HG03097 (cell line): ENCODE results near the gene MFSD1.

ENCODE experiments used
- ATAC-seq: cut with Tn5 transposase; IDR thresholded peaks from one replicate; pipeline ENCODE4 v1.9.1; 2021; ENCODE audit not compliant: unreplicated experiment, low FRiP score

MFSD1 gene

DNA sequence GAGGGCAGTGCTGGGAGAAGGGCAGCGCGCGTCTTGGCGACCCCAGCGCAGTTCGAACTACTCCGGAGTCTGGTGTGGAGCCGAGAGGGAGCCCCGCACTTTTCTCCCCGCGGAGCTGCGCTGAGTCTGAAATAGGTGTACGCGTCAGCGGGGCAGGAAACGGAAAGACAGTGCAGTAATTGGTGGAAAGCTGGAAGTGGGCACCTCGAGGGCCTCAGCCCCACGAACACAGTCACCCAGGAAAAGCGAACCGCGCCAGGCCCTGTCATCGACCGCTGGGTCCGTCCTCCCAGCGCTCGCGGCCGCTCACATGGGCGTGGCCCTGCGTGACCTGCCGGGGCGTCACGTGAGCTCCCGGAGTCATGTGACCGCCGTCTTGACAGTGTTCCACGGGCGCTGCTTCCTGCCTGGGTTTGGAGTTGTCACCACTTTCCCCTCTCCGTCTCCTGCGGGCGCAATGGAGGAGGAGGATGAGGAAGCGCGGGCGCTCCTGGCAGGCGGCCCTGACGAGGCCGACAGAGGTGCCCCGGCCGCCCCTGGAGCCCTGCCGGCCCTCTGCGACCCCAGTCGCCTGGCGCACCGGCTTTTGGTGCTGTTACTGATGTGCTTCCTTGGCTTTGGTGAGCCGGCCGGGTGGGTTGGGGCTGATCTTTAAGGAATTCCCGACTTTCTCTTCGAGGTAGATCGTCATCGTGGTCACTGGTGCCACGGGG is at the start of gene MFSD1:
Gene MFSD1, plus strand, starts transcription at position 359 of the 713 bp plus-strand sequence. Its CDS starts 99 bp downstream, at position 458.
- ATAC-seq, result peak; percentile 98

DNA sequence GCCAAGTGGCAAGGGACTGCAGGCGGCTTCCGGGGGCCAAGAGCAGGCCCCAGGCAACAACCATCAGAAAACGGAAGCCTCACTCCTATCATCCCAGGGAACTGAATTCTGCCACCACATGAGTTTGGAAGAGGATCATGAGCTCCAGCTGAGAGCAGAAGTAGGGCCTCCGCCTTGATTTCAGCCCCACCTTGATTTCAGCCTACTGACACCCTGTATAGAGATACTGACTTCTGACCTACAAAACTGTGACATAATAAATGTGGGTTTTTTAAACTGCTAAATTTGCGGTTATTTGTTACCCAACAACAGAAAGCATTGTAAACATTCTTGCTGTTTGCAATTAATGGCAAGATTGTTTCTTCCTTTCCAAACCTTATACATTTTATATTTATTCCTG is 48.0 kb upstream of the MFSD1 start:
- no peak for ATAC-seq

DNA sequence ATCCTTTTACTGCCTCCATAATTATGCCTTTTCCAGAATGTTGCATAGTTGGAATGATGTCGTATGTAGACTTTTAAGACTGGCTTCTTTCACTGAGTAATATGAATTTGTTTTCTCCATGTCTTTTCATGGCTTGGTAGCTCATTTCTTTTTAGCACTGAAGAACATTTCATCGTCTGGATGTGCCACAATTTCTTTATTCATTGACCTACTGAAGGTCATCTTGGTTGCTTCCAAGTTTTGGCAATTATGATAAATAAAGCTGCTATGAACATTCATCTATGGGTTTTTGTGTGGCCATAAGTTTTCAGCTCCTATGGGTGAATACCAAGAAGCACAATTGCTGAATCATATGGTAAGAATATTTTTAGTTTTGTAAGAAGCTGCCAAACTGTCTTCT is 46.4 kb upstream of the MFSD1 start:
- ATAC-seq, result no peak

- ATAC-seq, result no peak
Measured at GRCh38 chr3:158761350-158761749, 40.5 kb upstream of the MFSD1 start.

DNA sequence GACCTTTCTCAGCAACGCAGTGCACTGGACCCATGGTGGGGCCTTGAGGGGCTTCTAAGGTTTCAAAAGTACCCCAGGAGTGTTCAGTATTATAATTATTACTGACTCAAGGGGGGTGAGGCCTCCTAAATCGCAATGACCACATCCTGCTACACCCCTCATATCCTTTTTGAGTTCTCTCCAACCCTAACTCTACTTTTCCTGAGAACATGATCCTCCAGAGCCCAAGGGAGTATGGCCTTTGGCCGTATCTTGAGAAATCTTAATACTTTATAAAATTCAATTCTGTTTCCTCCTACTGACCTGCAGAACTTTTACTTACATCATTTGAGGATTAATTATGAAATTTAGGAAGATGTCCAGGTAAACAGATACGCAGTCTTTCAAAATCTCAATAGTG is 39.2 kb upstream of the MFSD1 start:
- no peak for ATAC-seq

DNA sequence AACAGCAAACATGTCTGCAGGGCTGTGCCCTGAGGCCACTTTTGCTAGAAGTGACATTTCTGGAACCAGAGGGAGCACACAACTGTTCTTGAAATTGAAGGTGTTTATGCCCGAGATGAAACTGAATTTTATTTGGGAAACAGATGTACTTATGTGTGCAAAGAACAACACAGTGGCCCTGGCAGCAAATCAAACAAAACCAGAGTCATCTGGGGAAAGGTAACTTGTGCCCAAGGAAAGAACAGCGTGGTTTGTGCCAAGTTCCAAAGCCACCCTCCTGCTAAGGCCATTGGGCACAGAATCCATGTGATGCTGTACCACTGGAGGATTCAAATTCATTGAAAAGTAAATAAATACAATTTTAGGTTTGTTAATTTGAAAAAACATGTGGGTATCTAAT is 38.4 kb upstream of the MFSD1 start:
- no peak for ATAC-seq

- ATAC-seq, result no peak
Measured at GRCh38 chr3:158765518-158766205, 36.2 kb upstream of the MFSD1 start.

DNA sequence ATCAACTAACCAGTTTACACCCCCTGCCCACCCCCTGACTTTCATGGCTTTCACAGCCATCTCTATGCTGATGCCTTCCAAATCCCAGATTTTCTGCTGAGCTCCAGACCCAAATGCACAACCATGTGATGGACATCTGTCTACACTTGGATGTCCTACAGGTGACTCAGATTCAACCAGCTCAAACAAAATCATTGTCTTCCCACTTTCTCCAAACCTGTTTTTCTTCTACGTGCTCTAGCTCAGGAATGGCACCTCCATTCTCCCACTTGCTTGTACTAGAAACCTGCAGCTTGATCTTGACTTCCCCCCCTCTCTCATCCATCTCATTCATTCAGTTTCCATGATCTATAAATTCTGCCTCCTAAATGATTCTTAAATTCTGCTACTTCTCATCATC is 35.5 kb upstream of the MFSD1 start:
- ATAC-seq, result no peak

GRCh38 chr3:158768361-158768787 is 33.5 kb upstream of the MFSD1 start:
- no peak for ATAC-seq

DNA sequence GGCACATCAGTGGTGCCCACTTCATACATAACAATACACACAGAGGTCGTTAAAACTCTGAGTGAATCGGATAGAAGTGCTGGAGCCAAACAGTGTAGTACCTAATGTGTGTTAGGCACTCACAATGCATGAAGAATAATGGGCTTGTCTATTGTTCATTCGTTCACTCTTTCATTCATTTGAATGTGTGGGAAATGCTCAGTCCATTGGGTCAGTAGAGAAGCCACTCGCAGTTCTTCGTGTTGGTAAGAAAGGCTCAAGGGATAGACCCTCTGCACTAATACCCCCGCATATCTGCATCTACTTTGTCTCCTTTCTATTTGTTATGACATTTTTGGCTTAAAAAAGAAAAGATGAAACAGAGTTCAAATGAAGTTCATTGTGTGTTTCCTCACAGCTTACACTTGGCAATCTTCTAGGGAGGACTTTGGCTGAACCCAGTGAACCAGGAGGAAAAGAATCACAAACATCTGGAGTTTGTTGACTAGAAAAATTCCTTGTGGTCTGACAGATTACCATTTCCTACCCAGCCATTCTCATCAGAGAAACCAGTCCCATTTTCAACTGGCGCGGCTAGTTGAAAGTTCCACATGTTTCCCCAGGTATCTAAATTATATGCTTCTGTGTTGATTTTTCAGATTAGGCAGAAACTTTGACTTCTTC is 32.8 kb upstream of the MFSD1 start:
- no peak for ATAC-seq

GRCh38 chr3:158769549-158769948 is 32.3 kb upstream of the MFSD1 start:
- no peak for ATAC-seq

DNA sequence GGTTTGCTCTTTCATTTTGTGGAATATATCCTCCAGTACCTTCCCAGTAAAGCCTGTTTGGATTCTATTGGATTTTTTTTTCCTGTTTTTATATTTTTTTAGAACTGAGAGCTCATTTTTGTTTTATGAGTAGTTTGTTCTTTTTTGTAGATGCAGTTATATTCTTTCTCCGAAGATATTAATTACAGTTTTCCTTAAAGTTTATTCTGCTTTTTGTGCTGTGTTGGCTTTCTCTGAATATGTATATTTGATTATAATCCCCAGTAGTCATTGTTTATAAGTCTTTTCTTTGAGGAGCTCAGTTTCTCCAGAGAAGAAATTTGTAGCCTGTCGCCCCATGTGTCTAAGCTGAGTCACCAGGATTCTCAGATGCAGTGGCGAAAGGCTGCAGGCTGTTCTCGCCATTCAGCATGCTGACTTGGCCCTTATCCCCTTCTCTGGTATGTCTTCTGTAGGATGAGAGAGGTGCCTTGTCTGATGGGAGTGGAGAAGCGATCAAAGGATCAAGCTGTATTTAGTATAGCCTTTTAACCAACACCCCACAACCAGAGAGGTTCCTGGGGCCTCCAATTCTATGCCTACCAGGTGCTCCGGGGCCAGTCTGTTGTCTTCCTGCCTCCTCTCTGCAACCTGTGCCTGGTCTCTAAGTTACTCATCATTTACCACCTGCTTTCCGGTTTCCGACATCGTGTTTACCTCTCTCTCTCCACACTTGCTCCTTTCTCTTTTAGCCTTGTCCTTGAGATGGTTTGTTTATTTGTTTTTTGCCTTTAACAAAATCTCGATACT is 31.7 kb upstream of the MFSD1 start:
- ATAC-seq, result no peak

DNA sequence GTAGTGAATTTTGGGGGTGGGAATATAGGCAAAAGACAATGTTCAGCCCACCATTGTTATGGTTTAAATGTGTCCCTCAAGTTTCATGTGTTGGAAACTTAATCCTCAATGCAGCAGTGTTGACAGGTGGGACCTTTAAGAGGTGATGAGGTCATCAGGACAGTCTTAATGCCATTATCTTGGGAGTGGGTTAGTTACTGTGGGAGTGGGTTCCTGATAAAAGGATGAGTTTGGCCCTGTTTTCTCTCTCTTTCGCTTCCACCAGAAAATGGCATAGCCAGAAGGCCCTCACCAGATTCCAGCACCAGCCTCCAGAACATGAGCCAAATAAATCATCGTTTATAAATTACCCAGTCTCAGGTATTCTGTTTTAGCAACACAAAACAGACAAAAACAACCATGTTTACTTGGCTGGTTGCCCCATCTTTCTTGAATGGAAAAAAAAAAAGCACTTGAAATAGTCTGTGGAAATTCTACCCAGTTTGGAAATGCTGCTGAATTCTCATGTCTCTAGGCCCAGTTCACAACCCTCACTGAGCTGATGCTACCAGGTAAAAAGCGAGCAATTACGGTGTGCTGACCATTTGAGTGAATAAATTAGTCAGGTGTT is 31.0 kb upstream of the MFSD1 start:
- ATAC-seq, result no peak

DNA sequence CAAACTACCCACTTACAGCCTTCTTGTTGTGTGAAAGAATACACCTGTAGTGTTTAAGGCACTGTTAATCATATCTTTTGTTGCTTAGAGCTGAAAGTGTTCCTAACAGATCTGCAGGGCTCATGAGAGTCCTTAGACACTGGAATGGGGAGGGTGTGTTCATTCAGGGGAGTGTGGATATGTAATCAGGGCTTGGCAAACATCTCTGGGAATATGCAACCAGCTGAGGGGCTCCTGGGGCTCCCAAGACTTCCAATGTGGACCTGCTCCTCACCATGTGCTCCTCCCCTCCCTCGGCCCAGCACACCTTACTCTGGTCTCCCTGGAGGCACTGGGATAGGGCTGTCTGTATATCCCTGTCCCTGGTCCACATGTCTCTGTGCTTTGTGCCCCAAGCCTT is 30.3 kb upstream of the MFSD1 start:
- no peak for ATAC-seq

DNA sequence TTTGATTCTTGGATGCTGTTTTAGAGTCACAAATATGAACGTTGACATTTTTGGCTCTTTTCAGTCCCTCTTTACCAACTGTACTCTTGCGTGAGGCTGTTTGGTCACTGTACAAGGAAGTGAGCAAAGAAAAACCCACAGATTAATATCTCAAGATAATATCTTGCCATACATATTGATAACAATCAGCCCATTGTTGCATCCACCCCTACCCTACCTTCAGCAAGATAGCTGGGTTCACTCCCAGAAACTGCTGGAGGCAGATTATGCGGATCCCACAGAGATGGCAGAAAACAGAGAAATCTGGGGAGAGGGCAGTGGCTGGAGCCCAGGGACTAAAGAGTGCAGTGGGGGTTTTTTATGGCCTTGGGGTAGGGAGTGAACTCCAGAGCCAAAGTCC is 29.9 kb upstream of the MFSD1 start:
- no peak for ATAC-seq

GRCh38 chr3:158773166-158773565 is 28.7 kb upstream of the MFSD1 start:
- ATAC-seq, result no peak

DNA sequence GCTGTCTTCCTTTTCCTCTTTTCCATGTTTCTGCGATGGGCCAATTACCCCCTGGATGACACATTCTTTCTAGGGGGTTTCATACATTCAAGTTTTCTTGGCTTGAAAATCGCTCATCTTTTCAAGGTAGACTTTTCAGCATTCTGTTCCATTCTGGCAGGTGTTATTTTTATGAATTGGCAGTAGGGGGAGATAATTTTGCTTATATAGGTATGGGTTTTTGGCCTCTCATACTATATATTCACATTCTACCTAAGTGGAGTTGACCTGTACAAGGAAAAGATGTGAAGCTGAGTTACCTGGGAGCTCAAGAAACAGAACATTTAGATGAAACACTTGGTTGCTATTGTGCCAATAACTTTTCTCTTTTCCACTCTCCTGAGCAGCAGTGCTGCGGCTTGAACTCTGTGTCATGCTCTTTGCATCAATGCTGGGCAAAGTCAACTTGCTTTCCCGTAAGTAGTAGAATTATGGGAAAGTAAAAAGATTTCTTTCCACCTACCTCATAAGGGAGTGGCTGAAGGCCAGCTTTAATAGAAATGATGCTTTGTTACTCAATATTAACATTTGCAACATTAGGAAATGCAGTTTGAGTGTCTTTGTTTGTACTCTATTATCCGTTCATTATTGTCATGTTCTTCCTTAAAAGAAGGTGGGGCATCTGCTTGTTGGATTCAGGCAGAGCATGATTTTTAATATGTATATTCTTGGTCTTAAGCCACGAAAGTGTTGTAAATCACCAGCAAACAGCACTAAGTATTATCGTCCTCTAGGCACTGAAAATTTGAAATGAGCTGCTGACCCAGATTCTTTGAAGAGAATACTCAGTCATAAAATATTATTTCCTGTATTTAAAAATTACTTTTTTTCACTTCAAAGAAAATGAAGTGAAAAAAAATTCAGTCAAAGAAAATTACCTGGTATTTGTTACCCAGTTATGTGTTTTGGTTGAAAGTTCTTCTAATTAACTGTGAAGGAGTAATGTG is 27.7 kb upstream of the MFSD1 start:
- no peak for ATAC-seq

GRCh38 chr3:158774965-158775364 is 26.9 kb upstream of the MFSD1 start:
- no peak for ATAC-seq
